SU-DHL-6 (cell line): ENCODE data around the gene ALS2CL.

Experiments used
- H2AFZ ChIP-seq: fragments of 200-600 bp; sonication (generic); 2 replicates; pipeline ENCODE4 v1.6.1; 2014; ENCODE audit warnings: low read depth, mild to moderate bottlenecking, moderate library complexity, mixed read lengths, antibody characterized with exemption, low read length; ENCODE audit not compliant: severe bottlenecking
- H3F3A ChIP-seq: fragments of 200-600 bp; shearing (Covaris generic); 2 replicates; pipeline ENCODE4 v1.6.0; 2016; ENCODE audit warnings: antibody characterized with exemption, mild to moderate bottlenecking; ENCODE audit not compliant: insufficient read depth
- H3K27ac ChIP-seq: fragments of 200-600 bp; sonication (generic); 2 replicates; pipeline ENCODE4 v1.5.1; 2016; ENCODE audit warnings: low read depth, mild to moderate bottlenecking, low read length, moderate library complexity, mixed read lengths
- H3K27me3 ChIP-seq: fragments of 200-600 bp; sonication (generic), shearing (Covaris generic); 2 replicates; pipeline ENCODE4 v1.6.0; 2014; ENCODE audit warnings: mild to moderate bottlenecking, low read length
- H3K36me3 ChIP-seq: fragments of 200-600 bp; sonication (generic); 2 replicates; pipeline ENCODE4 v1.6.1; 2014; ENCODE audit warnings: mild to moderate bottlenecking, low read length, mixed read lengths
- H3K4me2 ChIP-seq: fragments of 300-600, 200-600 bp; shearing (Covaris generic), sonication (generic); 2 replicates; pipeline ENCODE4 v1.6.0; 2014; ENCODE audit warnings: low read length, low read depth, mild to moderate bottlenecking; ENCODE audit not compliant: poor library complexity, severe bottlenecking
- H3K4me3 ChIP-seq: fragments of 200-600 bp; sonication (generic); 2 replicates; pipeline ENCODE4 v1.5.1; 2014; ENCODE audit warnings: antibody characterized with exemption, low read length, mild to moderate bottlenecking, mixed read lengths; ENCODE audit not compliant: insufficient read depth, poor library complexity, severe bottlenecking
- H3K79me2 ChIP-seq: fragments of 200-600 bp; sonication (generic); 2 replicates; pipeline ENCODE4 v1.6.1; 2014; ENCODE audit warnings: mild to moderate bottlenecking, low read length, moderate library complexity; ENCODE audit not compliant: insufficient read depth
- H3K9ac ChIP-seq: fragments of 200-600 bp; sonication (generic); 2 replicates; pipeline ENCODE4 v1.7.0; 2014; ENCODE audit warnings: mild to moderate bottlenecking, low read length
- H3K9me2 ChIP-seq: fragments of 200-600 bp; sonication (generic); replicated peaks from 2 replicates; pipeline ENCODE4 v1.6.1; 2014; ENCODE audit warnings: low read length; ENCODE audit not compliant: insufficient read depth
- H3K9me3 ChIP-seq: fragments of 200-600 bp; sonication (generic); 2 replicates; pipeline ENCODE4 v1.6.1; 2014; ENCODE audit warnings: low read length, mixed read lengths; ENCODE audit not compliant: insufficient read depth
- H4K20me1 ChIP-seq: fragments of 200-600 bp; sonication (generic); 2 replicates; pipeline ENCODE4 v1.6.1; 2014; ENCODE audit warnings: low read depth, mild to moderate bottlenecking, antibody characterized with exemption, low read length, moderate library complexity, mixed read lengths
- EZH2phosphoT487 ChIP-seq: fragments of 200-600 bp; sonication (generic), shearing (Covaris generic); conservative IDR thresholded peaks from 2 replicates; pipeline ENCODE4 v1.6.1; 2018; ENCODE audit warnings: mild to moderate bottlenecking, antibody characterized with exemption, low read length, moderate library complexity, mixed read lengths
- TF ChIP-seq, protein P1 (sequence below): fragments of 200-600 bp; sonication (generic); IDR thresholded peaks from one replicate; pipeline ENCODE4 v1.5.1; 2017; ENCODE audit warnings: antibody characterized with exemption, mild to moderate bottlenecking, low read length, moderate library complexity; ENCODE audit not compliant: insufficient read depth, poor library complexity, severe bottlenecking

ALS2CL gene

GRCh38 chr3:46730819-46731218, 37.3 kb upstream of the ALS2CL start:
- Histone ChIP-seq H2AFZ (no peak overlapping the region), H3K27ac (no peak overlapping the region)

DNA sequence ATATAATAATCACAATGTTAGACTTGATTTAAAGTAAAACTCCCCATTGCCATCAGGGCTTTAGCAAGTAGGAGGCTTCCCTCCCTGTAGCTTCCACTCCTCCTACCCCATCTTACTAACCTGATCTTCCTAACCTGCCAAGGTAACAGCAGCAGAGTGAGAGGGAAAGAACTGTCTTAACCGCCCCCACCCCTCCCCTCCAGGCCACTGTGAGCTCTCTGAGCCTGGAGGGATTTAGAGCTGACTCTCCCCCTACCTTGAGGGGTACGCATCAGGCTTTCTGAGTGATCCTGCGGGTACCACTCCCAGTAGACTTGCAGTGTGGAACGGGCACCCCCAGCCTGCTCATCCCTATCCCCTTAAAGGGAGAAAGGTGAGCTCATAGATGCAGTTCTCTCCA, 35.6 kb upstream of the ALS2CL start:
- H3K9ac ChIP-seq: no peak overlapping the region
- no peaks in the 10 kb centered on the region for H4K20me1 ChIP-seq
- H3F3A ChIP-seq: no peaks in the 10 kb centered on the region
- TF ChIP-seq, protein P1, sequence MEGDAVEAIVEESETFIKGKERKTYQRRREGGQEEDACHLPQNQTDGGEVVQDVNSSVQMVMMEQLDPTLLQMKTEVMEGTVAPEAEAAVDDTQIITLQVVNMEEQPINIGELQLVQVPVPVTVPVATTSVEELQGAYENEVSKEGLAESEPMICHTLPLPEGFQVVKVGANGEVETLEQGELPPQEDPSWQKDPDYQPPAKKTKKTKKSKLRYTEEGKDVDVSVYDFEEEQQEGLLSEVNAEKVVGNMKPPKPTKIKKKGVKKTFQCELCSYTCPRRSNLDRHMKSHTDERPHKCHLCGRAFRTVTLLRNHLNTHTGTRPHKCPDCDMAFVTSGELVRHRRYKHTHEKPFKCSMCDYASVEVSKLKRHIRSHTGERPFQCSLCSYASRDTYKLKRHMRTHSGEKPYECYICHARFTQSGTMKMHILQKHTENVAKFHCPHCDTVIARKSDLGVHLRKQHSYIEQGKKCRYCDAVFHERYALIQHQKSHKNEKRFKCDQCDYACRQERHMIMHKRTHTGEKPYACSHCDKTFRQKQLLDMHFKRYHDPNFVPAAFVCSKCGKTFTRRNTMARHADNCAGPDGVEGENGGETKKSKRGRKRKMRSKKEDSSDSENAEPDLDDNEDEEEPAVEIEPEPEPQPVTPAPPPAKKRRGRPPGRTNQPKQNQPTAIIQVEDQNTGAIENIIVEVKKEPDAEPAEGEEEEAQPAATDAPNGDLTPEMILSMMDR: no peak
- no peak for TF ChIP-seq EZH2phosphoT487
- no peak overlapping the region for H2AFZ ChIP-seq
- H3K27ac ChIP-seq: no peak overlapping the region
- H3K4me2 ChIP-seq: no peak overlapping the region
- H3K9me2 ChIP-seq: no peaks in the 10 kb centered on the region
- no peak overlapping the region for H3K4me3 ChIP-seq
- no peaks in the 10 kb centered on the region for H3K27me3 ChIP-seq
- no peaks in the 10 kb centered on the region for H3K36me3 ChIP-seq
- no peaks in the 10 kb centered on the region for H3K79me2 ChIP-seq
- no peaks in the 10 kb centered on the region for H3K9me3 ChIP-seq

More at GRCh38 chr3:46730819-46731218, 37.3 kb upstream of the ALS2CL start:
- Histone ChIP-seq H3K4me2 (no peak overlapping the region), H3K27me3 (no peaks in the 10 kb centered on the region), H3K79me2 (no peaks in the 10 kb centered on the region), H3K9me3 (no peaks in the 10 kb centered on the region), H3K36me3 (no peaks in the 10 kb centered on the region), H3K9ac (no peak overlapping the region), H4K20me1 (no peaks in the 10 kb centered on the region), H3K9me2 (no peaks in the 10 kb centered on the region), H3F3A (no peaks in the 10 kb centered on the region), H3K4me3 (no peak overlapping the region)
- TF ChIP-seq, protein P1: no peak
- TF ChIP-seq EZH2phosphoT487: no peak

GRCh38 chr3:46725621-46726314, 32.3 kb upstream of the ALS2CL start:
- no peaks in the 10 kb centered on the region for H4K20me1 ChIP-seq
- H2AFZ ChIP-seq: no peak overlapping the region

More at GRCh38 chr3:46725621-46726314, 32.3 kb upstream of the ALS2CL start:
- no peaks in the 10 kb centered on the region for H3F3A ChIP-seq
- H3K27ac ChIP-seq: no peak overlapping the region
- no peak overlapping the region for H3K9ac ChIP-seq
- H3K4me2 ChIP-seq: no peak overlapping the region
- H3K4me3 ChIP-seq: no peak overlapping the region
- H3K9me3 ChIP-seq: no peaks in the 10 kb centered on the region
- no peaks in the 10 kb centered on the region for H3K79me2 ChIP-seq
- no peaks in the 10 kb centered on the region for H3K36me3 ChIP-seq
- H3K27me3 ChIP-seq: no peaks in the 10 kb centered on the region
- TF ChIP-seq EZH2phosphoT487: no peak
- TF ChIP-seq, protein P1: no peak
- no peaks in the 10 kb centered on the region for H3K9me2 ChIP-seq
